HepG2 (cell line): ENCODE data around the gene TXLNA. TPM values are rescaled to one million over a fixed set of nuclear protein-coding genes. Genes with fewer than 3 reads are reported as not detected.

Experiments
- EEA1 ChIP-seq: sonication (generic); formaldehyde crosslinking; IDR thresholded peaks from 2 replicates; pipeline ENCODE4 v1.5.1; 2020; ENCODE audit warnings: mild to moderate bottlenecking, missing genetic modification reagents, borderline replicate concordance
- FOXO1 ChIP-seq: sonication (generic); formaldehyde crosslinking; IDR thresholded peaks from 2 replicates; pipeline ENCODE4 v1.4.0; 2020; ENCODE audit warnings: missing genetic modification reagents
- GATAD2A ChIP-seq: IDR thresholded peaks from 2 replicates; pipeline ENCODE4 v1.6.1; 2016
- HIVEP1 ChIP-seq: sonication (generic); formaldehyde crosslinking; IDR thresholded peaks from 2 replicates; pipeline ENCODE4 v1.4.0; 2020; ENCODE audit warnings: mild to moderate bottlenecking, missing genetic modification reagents
- JARID2 ChIP-seq: sonication (generic); formaldehyde crosslinking; IDR thresholded peaks from 2 replicates; pipeline ENCODE4 v1.8.1; 2023; ENCODE audit warnings: missing genetic modification reagents, inconsistent platforms; ENCODE audit not compliant: insufficient replicate concordance
- KMT2A ChIP-seq: sonication (generic); formaldehyde crosslinking; IDR thresholded peaks from 2 replicates; pipeline ENCODE4 v1.4.0; 2020; ENCODE audit warnings: missing genetic modification reagents
- MLXIP ChIP-seq: sonication (generic); formaldehyde crosslinking; IDR thresholded peaks from 2 replicates; pipeline ENCODE4 v1.9.0; 2021; ENCODE audit warnings: missing genetic modification reagents, borderline replicate concordance
- NR2F2 ChIP-seq: IDR thresholded peaks from 2 replicates; pipeline ENCODE4 v1.6.1; 2012; ENCODE audit warnings: low read depth, inconsistent platforms, borderline replicate concordance
- POLR2AphosphoS5 ChIP-seq: IDR thresholded peaks from 2 replicates; pipeline ENCODE4 v1.6.1; 2012; ENCODE audit warnings: low read depth, low read length
- SP140L ChIP-seq: sonication (generic); formaldehyde crosslinking; IDR thresholded peaks from 2 replicates; pipeline ENCODE4 v1.4.0; 2020; ENCODE audit warnings: missing genetic modification reagents, borderline replicate concordance
- ZNF710 ChIP-seq: sonication (generic); formaldehyde crosslinking; IDR thresholded peaks from 2 replicates; pipeline ENCODE4 v1.5.0; 2020; ENCODE audit warnings: mild to moderate bottlenecking, missing genetic modification reagents, borderline replicate concordance
- ZNF773 ChIP-seq: sonication (generic); formaldehyde crosslinking; IDR thresholded peaks from 2 replicates; pipeline ENCODE4 v1.4.0; 2020; ENCODE audit warnings: missing genetic modification reagents, borderline replicate concordance
- polyA plus RNA-seq, 8 experiments: library from polyadenylated mRNA; depleted of rRNA in 3 of 8; stranded (reverse) in 7 of 8; unstranded in 1 of 8; fragments of >200 nt; fragmentation: Illumina TruSeq in 4 of 8; extraction: Trizol in 4 of 8; gene quantifications; 2 replicates each; pipeline versions ENCODE4 v1.2.1 to v1.2.3, GENCODE V29; 2011 to 2016; ENCODE audit warnings: low read depth in 4 of 8, missing spikeins in 1 of 8, mixed read lengths in 1 of 8; ENCODE audit not compliant: insufficient read depth in 1 of 8
- total RNA-seq, 5 experiments: library from RNA; depleted of rRNA; stranded (reverse); fragments of >200 nt; fragmentation: Illumina TruSeq; extraction: Trizol; gene quantifications; 2 replicates each; pipeline ENCODE4 v1.2.3, GENCODE V29; 2016; ENCODE audit warnings: low read depth in 1 of 5

TXLNA gene
- total and polyA plus RNA-seq, 2 of the 13 experiments (the other 11 are each of a cell fraction or from before 2014, with no cell fraction given) = 29.6 to 67.8 TPM

- no peak for TF ChIP-seq ZNF710 (CRISPR knock-in tag)
- 0 out of 2 replicates have a peak, but pooled peaks have one; percentile 9 for TF ChIP-seq ZNF773
- no peak for TF ChIP-seq SP140L (CRISPR knock-in tag)
- TF ChIP-seq MLXIP = 0 out of 2 replicates have a peak, but pooled peaks have one; percentile 14
- TF ChIP-seq KMT2A = peak; percentile 78
- no peak for TF ChIP-seq POLR2AphosphoS5
- TF ChIP-seq EEA1 = no peak
- TF ChIP-seq HIVEP1 (CRISPR knock-in tag) = peak; percentile 64; the same call in 1 of the 2 replicates
- peak; percentile 3; the same call in 1 of the 2 replicates for TF ChIP-seq NR2F2
- TF ChIP-seq JARID2 (CRISPR knock-in tag) = no peak
- no peak for TF ChIP-seq FOXO1 (CRISPR knock-in tag)
- TF ChIP-seq GATAD2A = 0 out of 2 replicates have a peak, but pooled peaks have one; percentile 49
These were observed 948 bp downstream of the TXLNA start (continued) for GRCh38 chr1:32180186-32181060.
